Measurements from ENCODE around the gene LLGL1. TPM values are rescaled to one million over a fixed set of nuclear protein-coding genes. Genes with fewer than 3 reads are reported as not detected.
A peak's percentile ranks its signal among the peaks of the same experiment; 100 is the strongest.

LLGL1 gene
- polyA plus RNA-seq, 1 donor from 2014 or later = 52.2 TPM

GRCh38 chr17:18217412-18218015 lies 7.9 kb upstream of the LLGL1 start:
- Histone ChIP-seq H3K9me2 (ENCODE audit: insufficient read depth, low read length) (no peaks in the 10 kb centered on the region), H3K4me3 (ENCODE audit: low read length) (no peak overlapping the region), H3K4me2 (ENCODE audit: low read length) (no peak overlapping the region), H3K36me3 (ENCODE audit: insufficient read depth, low read length) (no peaks in the 10 kb centered on the region), H3K27me3 (ENCODE audit: insufficient read depth, low read depth, low read length) (no peaks in the 10 kb centered on the region), H3F3A (ENCODE audit: insufficient read depth, low read length, poor library complexity, severe bottlenecking) (no peaks in the 10 kb centered on the region), H3K9me3 (ENCODE audit: low read length) (no peaks in the 10 kb centered on the region), H3K9ac (ENCODE audit: low read length) (no peak overlapping the region), H3K79me2 (replicated peaks; ENCODE audit: insufficient read depth, low read length) (no peaks in the 10 kb centered on the region), H3K27ac (ENCODE audit: low read length) (no peak overlapping the region), H4K20me1 (ENCODE audit: insufficient read depth) (no peaks in the 10 kb centered on the region), H2AFZ (ENCODE audit: low read depth, low read length) (no peak overlapping the region)
- TF ChIP-seq REST (IDR thresholded peaks at IDR 0.05; ENCODE audit: borderline replicate concordance) (no peak), EZH2 (IDR thresholded peaks at IDR 0.05; ENCODE audit: borderline replicate concordance, insufficient read depth, low read length, poor library complexity, severe bottlenecking) (no peak), POLR2AphosphoS5 (IDR thresholded peaks at IDR 0.05) (no peak), RAD21 (conservative IDR thresholded peaks at IDR 0.05) (peak; percentile 73), MXI1 (conservative IDR thresholded peaks at IDR 0.05; ENCODE audit: poor library complexity, severe bottlenecking) (no peak), CTCF (IDR thresholded peaks at IDR 0.05; ENCODE audit: poor library complexity, severe bottlenecking) (peak; percentile 85), SMC3 (conservative IDR thresholded peaks at IDR 0.05; ENCODE audit: poor library complexity) (peak; percentile 73)

GRCh38 chr17:18218756-18219415 lies 6.5 kb upstream of the LLGL1 start:
- H2AFZ ChIP-seq (ENCODE audit: low read depth, low read length) = no peak overlapping the region
- no peak overlapping the region for H3K9ac ChIP-seq (ENCODE audit: low read length)
- H4K20me1 ChIP-seq (ENCODE audit: insufficient read depth) = no peaks in the 10 kb centered on the region
- no peaks in the 10 kb centered on the region for H3K79me2 ChIP-seq (replicated peaks; ENCODE audit: insufficient read depth, low read length)
- no peaks in the 10 kb centered on the region for H3K9me3 ChIP-seq (ENCODE audit: low read length)
- H3K27me3 ChIP-seq (ENCODE audit: insufficient read depth, low read depth, low read length) = no peaks in the 10 kb centered on the region
- TF ChIP-seq REST (IDR thresholded peaks at IDR 0.05; ENCODE audit: borderline replicate concordance) (no peak), POLR2AphosphoS5 (IDR thresholded peaks at IDR 0.05) (no peak), RAD21 (conservative IDR thresholded peaks at IDR 0.05) (no peak), SMC3 (conservative IDR thresholded peaks at IDR 0.05; ENCODE audit: poor library complexity) (no peak)
- no peaks in the 10 kb centered on the region for H3K9me2 ChIP-seq (ENCODE audit: insufficient read depth, low read length)
- H3K4me2 ChIP-seq (ENCODE audit: low read length) = no peak overlapping the region
- H3K36me3 ChIP-seq (ENCODE audit: insufficient read depth, low read length) = no peaks in the 10 kb centered on the region
- no peak overlapping the region for H3K27ac ChIP-seq (ENCODE audit: low read length)
- H3F3A ChIP-seq (ENCODE audit: insufficient read depth, low read length, poor library complexity, severe bottlenecking) = no peaks in the 10 kb centered on the region
- H3K4me3 ChIP-seq (ENCODE audit: low read length) = no peak overlapping the region

All from neural cell (in vitro differentiated cells).